Activated effector memory CD4-positive, alpha-beta T cell treated with Interleukin-2 at 50 U/mL for 16 hours (primary cell): Measurements from ENCODE around the gene SAMD13.

Source experiments
- DNase-seq: peaks from one replicate; pipeline ENCODE4 v3.0.0-alpha.2; 2020

The SAMD13 gene

GRCh38 chr1:84376000-84376910, 74.7 kb downstream of the SAMD13 start:
- DNase-seq: no peak

- DNase-seq: no peak
Observed at GRCh38 chr1:84377480-84378095, 76.1 kb downstream of the SAMD13 start.

- DNase-seq: no peak
Observed at GRCh38 chr1:84379138-84379916, 77.8 kb downstream of the SAMD13 start.

GRCh38 chr1:84379917-84380180, 78.3 kb downstream of the SAMD13 start:
- no peak for DNase-seq

- DNase-seq: no peak
Observed at GRCh38 chr1:84382127-84382526, 80.6 kb downstream of the SAMD13 start.

GRCh38 chr1:84385347-84385746, 83.8 kb downstream of the SAMD13 start:
- DNase-seq: no peak

- no peak for DNase-seq
Observed at GRCh38 chr1:84386716-84387479, 85.4 kb downstream of the SAMD13 start.

- no peak for DNase-seq
Observed at GRCh38 chr1:84387480-84388163, 86.1 kb downstream of the SAMD13 start.

- DNase-seq: no peak
Observed at GRCh38 chr1:84390226-84390625, 88.7 kb downstream of the SAMD13 start.

- DNase-seq: no peak
Observed at GRCh38 chr1:84398175-84399155, 97.0 kb downstream of the SAMD13 start, which contains the start of gene DNASE2B. Gene DNASE2B, plus strand, starts transcription at chr1:84398484. Its CDS starts 81 bp downstream, at chr1:84398565.
